GM18520 (cell line): ENCODE data around the gene VRTN.
"Not testable (repeated sequence)": the region's sequence is repeated elsewhere in the genome, so short reads cannot be mapped to it uniquely, and the experiment has no call there.

ENCODE experiments used
- ATAC-seq: cut with Tn5 transposase; IDR thresholded peaks from one replicate; pipeline ENCODE4 v1.9.1; 2021; ENCODE audit not compliant: unreplicated experiment

The VRTN gene

DNA sequence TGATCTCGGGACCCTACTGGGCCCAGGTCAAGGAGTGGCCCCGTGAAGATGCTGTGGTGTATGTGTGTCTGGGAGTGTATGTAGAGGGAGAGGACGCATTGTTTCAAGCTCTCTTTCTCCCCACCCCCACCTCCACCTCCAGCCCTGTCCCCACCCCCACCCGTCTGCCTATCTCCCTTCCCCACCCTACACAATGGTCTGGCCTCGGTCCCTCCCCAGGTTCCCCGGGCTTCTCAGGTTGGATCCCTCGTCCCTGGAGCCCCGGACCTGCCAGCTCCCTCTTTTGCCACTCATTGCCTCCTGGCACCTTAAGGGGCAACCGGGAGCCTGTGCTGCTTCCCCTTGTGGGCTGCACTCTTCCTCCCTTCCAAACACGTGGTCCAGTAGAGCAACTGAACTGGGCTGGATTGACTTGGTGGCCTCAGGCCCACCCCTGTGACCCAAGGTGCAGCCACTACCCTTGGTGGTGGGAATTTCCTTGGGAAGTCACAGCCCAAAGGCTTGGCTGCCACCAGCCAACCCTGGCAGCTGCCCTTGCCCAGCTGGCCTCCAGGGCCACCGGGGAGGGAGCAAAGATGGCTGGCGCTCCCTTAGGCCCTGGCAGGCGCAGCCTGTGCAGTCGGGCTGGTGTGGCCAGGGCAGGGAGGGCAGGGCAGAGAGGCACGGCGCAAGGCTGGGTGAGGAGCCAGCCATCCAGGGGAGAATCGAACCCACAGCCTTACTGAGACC is 628 bp downstream of the VRTN start:
- no peak for ATAC-seq

GRCh38 chr14:74349757-74350156 is 1.5 kb downstream of the VRTN start:
- ATAC-seq, result no peak

GRCh38 chr14:74350211-74350927 is 2.1 kb downstream of the VRTN start:
- no peak for ATAC-seq

GRCh38 chr14:74350928-74351323 is 2.7 kb downstream of the VRTN start:
- no peak for ATAC-seq

GRCh38 chr14:74356892-74357575 is 8.8 kb downstream of the VRTN start:
- no peak for ATAC-seq

GRCh38 chr14:74357585-74357984 is 9.3 kb downstream of the VRTN start:
- ATAC-seq, result no peak

GRCh38 chr14:74358176-74358829 is 10.0 kb downstream of the VRTN start:
- ATAC-seq, result no peak

GRCh38 chr14:74360163-74360562 is 11.9 kb downstream of the VRTN start:
- ATAC-seq, result no peak

- ATAC-seq, result no peak
Measured at GRCh38 chr14:74362361-74362915, 14.2 kb downstream of the VRTN start.

- no peak for ATAC-seq
Measured at GRCh38 chr14:74364271-74364880, 16.1 kb downstream of the VRTN start.

- ATAC-seq, result no peak
Measured at GRCh38 chr14:74368026-74368425, 19.8 kb downstream of the VRTN start.

DNA sequence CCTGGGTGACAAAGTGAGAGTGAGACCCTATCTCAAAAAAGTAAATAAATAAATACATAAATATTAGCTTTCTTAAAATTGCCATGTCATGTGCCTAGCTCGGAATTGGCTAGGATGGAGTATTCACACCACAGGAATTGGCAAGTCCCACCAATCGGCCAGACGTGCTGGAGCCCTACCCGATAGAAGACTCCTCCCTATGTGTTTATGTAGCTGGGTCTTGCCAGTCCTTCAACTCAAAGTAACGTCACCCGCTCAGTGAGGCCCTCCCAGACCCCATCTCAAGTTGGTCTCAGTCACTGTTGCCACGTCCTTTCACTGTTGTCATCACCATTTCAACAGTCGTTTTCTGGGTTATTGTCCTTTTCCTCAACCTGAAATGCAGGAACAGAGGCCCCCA is 20.2 kb downstream of the VRTN start:
- no peak for ATAC-seq

- no peak for ATAC-seq
Measured at GRCh38 chr14:74377976-74378690, 29.9 kb downstream of the VRTN start.

- no peak for ATAC-seq
Measured at GRCh38 chr14:74380172-74380571, 31.9 kb downstream of the VRTN start.

- no peak for ATAC-seq
Measured at GRCh38 chr14:74380845-74381244, 32.6 kb downstream of the VRTN start.

- ATAC-seq, result not testable (repeated sequence)
Measured at GRCh38 chr14:74381571-74381970, 33.3 kb downstream of the VRTN start.

- no peak for ATAC-seq
Measured at GRCh38 chr14:74382231-74382630, 34.0 kb downstream of the VRTN start.

DNA sequence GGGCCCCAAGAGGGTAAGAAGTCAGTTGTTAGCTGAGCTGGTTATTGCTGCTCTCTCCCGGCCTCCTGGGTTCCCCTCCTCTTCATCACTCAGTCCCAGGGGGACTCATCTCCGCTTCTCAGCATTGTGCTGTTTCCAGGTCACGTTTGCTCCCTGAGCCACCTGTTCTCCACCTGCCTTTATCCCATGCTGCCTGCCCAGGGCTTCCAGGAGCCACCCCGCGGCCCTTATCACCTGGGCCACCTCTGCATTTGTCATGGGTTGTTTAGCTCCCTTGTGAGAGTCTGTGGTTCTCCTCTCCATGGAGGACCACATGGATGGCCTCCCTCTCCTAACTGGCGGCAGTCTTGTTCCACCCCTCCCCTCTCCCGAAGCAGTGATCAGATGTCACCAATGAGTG is 41.7 kb downstream of the VRTN start:
- ATAC-seq, result no peak

DNA sequence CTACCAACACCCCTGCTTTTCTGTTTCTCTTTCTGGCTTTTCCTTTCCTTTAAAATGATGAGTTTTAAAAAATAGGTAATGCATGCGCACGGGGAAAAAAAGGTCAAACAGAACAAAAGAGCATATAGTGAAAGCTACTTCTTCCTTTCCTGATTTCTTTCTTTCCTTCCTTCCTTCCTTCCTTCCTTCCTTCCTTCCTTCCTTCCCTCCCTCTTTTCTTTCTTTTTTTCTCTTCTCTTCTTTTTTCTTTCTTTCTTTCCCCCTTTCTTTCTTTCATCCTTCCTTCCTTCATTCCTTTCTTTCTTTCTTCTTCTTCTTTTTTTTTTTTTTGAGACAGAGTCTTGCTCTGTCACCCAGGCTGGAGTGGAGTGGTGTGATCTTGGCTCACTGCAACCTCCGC is 42.2 kb downstream of the VRTN start:
- not testable (repeated sequence) for ATAC-seq

- ATAC-seq, result no peak
Measured at GRCh38 chr14:74391479-74391878, 43.2 kb downstream of the VRTN start.
